Renal cortical epithelial cell (primary cell): ENCODE measurements around the gene DGKQ. TPM values are rescaled to one million over a fixed set of nuclear protein-coding genes. Genes with fewer than 3 reads are reported as not detected.

Source experiments
- DNase-seq: peaks from one replicate; pipeline ENCODE4 v3.0.0-alpha.2; 2011; ENCODE audit warnings: low read depth
- total RNA-seq: library from RNA; depleted of rRNA; stranded (reverse); fragments of >200 nt; gene quantifications from 2 replicates; pipeline ENCODE4 v1.2.3, GENCODE V29; 2014

The DGKQ gene
- total RNA-seq, 1 donor from 2014 or later = 21.8 TPM

- DNase-seq = no peak
Measured at GRCh38 chr4:996030-996996, 22.9 kb upstream of the DGKQ start.

DNA sequence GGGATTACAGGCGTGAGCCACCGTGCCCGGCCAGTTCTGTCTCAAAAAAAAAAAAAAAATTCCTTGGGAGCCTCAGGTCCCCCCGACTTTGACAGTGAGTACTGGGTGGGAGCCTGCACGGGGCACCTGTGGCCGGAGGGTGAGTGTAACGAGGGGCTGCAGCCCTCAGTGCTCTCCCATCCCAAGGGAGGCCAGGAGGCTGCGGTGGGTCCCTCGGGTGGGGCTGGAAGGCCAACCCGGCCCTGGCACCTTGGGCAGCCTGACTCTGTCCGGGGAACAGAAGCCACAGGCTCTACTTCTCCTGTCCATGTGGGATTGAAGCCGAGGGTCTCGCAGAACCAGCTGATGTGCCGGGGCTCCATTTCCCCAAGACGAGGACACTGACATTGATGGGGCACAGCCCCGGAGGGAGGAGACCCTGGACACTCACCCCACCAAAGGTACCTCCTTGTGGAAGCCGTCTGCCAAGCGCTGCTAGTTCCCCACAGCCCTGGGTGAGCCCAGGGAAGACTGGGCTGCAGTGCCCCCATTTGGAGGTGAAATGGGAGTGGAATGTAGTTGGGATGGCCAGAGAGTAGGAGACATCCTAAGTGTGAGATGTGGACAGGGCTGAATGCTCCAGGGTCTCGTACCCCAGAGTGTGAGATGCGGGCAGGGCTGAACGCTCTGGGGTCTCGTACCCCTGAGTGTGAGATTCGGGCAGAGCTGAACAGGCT, 22.1 kb upstream of the DGKQ start:
- DNase-seq = no peak

- peak; percentile 85 for DNase-seq
Measured at GRCh38 chr4:993111-994029, 20.0 kb upstream of the DGKQ start, which contains the start of gene SLC26A1. Gene SLC26A1 (minus strand): TSS chr4:993404. CDS start chr4:991703, 1,701 bp downstream.

- DNase-seq = peak; percentile 90
Measured at GRCh38 chr4:992297-993110, 19.1 kb upstream of the DGKQ start.

- no peak for DNase-seq
Measured at GRCh38 chr4:991451-992296, 18.3 kb upstream of the DGKQ start.

DNA sequence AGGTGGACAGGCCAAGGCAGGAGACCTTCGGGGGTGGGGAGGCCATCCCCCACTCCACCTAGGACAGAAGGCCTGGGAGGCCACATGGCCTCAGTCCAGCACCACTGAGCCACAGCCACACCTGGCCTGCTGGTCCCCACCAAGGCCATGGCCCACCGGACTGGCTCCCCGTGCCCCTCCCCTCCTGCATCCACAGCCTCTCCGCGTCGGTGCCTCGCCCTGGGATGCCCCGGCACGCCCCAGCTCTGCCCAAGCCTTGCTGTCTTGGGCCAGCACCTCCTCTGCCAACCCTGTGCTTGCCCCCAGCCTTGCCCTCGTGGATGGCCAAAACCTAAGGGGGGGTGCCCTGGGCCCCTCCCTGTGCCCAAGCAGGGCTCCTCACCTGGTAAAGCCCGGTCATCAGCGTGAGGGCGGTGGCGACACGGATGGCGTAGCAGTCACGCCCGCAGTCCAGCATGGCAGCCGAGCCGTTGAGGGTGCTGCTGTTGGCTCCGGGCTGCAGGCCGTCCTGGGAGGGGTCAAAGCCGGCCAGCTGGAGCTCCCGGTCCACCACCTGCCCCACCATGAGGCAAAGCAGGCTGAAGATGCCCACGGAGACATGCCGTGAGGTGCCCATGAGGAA, 17.5 kb upstream of the DGKQ start:
- DNase-seq = no peak

DNA sequence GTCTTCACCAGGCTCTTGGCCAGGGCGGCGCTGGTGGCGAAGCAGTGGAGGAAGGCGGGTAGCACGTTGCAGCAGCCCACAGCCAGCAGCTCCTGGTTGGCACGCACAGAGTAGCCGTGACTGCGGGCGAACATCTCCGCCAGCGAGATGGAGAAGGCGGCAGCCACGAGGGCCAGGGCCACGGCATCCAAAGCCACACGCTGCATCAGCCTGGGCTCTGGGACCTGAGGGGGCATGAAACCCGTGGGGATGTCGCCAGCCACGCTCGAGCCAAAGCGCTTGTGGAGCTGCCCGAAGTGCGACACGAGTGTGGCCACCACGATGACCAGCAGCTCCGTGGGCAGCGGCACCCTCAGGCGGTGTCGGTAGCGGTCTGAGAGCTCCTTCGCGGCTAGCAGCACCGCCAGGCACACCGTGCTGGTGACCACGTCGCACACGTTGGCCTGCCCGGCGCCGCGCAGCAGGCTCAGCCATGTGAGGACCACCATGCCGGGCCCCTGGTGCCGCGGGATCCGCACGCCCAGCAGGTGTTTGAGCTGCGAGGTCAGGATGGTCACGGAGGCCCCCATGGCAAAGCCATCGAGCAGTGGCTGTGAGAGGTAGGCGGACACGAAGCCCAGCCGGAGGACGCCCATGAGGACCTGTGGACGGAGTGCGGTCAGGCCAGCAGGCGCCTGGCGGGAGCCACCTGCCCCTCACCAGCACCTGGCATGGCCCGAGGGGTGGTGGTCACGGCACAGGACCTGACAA, 16.5 kb upstream of the DGKQ start:
- no peak for DNase-seq

DNA sequence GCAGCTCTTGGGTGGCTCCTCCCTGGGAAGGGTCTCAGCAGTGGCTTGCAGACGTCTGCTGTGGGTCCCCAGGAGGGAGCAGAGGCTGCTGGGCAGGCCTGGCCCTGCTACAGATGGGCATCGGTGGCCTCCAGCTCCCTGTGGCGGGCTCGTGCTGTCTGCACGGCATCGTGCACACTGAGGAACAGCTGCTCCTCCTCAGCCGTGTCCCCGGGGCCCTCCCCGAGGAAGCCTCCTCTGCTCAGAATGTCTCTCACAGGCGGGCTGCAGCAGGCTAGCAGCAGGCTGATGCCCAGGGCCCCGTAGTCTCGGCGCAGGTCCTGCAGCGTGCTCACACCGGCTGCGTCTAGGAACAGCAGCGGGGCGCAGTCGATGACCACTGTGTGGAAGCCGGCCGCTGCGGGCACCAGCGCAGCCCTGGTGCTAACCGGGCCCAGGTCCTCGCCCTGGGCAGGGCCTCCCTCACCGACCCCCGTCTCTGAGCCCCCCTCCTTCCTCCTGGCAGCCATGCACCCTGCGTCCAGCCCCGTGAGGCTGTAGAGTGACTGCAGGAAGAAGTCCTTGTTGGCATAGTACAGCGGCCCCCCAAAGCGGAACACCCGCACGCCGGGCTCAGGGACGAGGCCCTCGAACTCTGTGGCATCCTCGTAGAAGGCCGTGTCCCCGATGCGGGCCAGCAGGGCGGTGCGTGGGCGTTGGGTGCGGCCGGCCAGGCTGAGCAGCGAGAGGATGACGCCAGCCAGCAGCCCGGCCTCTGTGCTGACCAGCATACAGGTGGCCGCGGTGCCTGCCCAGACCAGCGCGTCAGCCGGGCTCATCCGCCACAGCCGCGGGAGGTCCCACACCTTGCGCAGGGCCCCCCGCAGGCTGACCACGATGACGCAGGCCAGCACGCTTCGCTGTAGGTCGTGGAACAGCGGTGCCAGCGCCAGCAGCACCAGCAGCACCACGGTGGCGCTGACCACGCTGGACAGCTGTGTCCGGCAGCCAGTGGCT, 15.7 kb upstream of the DGKQ start:
- DNase-seq = no peak

- DNase-seq = peak; percentile 63
Measured at GRCh38 chr4:987624-988513, 14.5 kb upstream of the DGKQ start.

GRCh38 chr4:986879-987623, 13.7 kb upstream of the DGKQ start, which contains the start of gene IDUA:
Gene IDUA (plus strand): TSS chr4:987044. CDS start chr4:987085, 41 bp downstream.
- no peak for DNase-seq

- no peak for DNase-seq
Measured at GRCh38 chr4:986428-986878, 13.1 kb upstream of the DGKQ start.

DNA sequence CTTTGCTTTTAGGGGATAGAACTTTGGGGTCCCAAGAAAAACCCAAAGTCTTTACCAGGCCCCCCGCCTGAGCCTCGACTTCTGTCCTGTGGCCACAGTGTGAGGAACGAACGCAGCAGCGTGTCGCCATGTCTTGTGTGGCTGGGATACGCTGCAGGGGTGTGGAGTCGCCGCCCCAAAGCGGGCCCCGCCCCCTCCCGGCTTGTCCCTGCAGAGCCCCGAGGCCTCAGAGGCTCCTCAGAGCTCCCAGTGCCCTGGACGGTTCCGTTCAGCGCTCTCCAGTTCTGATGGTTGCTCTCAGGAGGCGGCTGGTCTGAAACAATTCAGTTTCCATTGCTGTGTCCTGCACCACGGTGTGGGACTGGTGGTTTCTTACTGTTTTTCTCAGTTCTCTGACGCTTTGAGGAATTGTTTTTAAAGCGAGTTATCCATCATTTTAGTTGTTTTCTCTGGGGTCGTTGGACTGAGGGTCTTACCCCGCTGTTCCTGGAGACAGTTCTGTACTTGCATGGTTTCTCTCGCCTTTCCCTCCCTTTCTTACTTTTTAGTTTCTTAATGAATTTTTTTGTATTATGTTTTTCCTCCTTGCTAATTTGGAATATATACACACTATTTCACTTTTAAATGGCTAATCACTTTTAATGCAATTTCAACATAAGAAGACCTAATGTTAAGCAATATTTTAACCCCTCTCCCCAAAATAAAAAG, 11.9 kb upstream of the DGKQ start:
- no peak for DNase-seq

DNA sequence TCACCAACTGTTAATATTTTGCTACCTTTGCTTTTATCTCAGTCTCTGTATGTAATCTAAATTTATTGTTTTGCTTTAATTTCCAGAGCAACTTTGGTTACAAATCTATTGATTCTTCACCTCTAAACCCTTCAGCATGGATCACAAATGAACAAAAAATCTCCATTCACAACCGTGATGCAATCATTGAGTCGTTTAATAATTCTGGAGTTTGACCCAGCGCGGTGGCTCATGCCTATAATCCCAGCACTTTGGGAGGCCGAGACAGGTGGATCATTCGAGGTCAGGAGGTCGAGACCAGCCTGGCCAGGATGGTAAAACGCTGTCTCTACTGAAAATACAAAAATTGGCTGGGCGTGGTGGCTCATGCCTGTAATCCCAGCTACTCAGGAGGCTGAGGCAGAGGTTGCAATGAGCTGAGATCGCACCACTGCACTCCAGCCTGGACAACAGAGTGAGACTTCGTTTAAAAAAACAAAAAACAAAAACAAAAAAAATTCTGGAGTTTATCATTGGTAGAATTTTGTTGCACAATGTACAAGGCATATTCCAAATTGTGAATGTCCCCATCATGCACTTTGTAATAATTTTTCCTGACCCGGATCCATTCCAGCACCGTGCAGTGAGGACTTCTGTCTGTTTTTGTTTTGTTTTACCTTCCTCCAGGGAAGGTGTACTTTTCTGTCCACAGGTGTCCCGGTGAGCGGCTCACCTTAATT, 11.1 kb upstream of the DGKQ start:
- no peak for DNase-seq

- no peak for DNase-seq
Measured at GRCh38 chr4:982814-983213, 9.4 kb upstream of the DGKQ start.
